GM12892 (cell line): ENCODE data around the gene AFDN.

Source experiments
- POLR2A ChIP-seq: IDR thresholded peaks from 2 replicates; pipeline ENCODE4 v1.6.1; 2011; ENCODE audit warnings: low read depth, low read length, control low read depth
- POLR2AphosphoS5 ChIP-seq: IDR thresholded peaks from 2 replicates; pipeline ENCODE4 v1.6.1; 2011; ENCODE audit warnings: low read depth, low read length, control low read depth
- TAF1 ChIP-seq: IDR thresholded peaks from 2 replicates; pipeline ENCODE4 v1.6.1; 2011; ENCODE audit warnings: low read depth, mild to moderate bottlenecking, control low read depth, low read length, borderline replicate concordance

GRCh38 chr6:167906899-167907298 lies 80.2 kb downstream of the AFDN start:
- no peak for TF ChIP-seq POLR2A
- no peak for TF ChIP-seq POLR2AphosphoS5
- TF ChIP-seq TAF1 = no peak
